NCI-H146 treated with DMSO at 0.1 percent for 48 hours (cell line): ENCODE results near the gene COPS6.

Experiments used
- DNase-seq: peaks from one replicate; lab custom pipeline; 2025; ENCODE audit not compliant: unreplicated experiment; lab: John Stamatoyannopoulos, UW

The COPS6 gene

DNA sequence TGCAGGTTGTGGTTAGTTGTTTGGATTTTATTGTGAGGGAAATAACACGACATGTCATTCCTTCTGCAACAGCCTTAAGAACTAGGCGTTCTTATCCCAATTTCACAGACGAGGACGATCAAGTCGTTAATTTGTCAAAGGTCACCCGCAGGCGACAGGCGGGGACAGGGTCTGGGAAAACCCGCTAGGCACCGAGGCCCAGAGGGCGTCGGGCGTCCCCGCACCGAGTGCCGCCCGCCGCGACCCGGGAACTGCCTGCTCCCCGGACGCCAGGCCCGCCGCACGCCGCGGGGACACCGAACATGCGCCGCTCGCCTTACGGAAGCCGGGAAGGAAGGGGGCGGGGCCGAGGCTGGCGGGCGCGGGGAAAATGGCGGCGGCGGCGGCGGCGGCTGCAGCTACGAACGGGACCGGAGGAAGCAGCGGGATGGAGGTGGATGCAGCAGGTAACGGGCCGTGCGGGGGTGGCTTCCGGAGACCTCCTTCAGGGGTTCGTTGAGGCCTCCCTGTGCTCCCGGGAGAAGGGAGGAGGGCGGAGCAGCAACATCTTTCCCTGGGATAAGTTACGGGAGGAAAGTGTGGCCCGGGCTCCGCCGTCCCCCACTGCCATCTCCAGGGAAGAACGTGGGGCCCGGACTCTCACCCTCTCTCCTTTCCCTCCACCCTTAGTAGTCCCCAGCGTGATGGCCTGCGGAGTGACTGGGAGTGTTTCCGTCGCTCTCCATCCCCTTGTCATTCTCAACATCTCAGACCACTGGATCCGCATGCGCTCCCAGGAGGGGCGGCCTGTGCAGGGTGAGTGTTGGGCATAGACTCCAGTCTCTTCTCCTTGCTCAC, at the start of gene COPS6:
COPS6 (plus strand) TSS at position 349 of the 837 bp plus-strand sequence; CDS start at position 371, 22 bp downstream.
- peak; percentile 36 for DNase-seq

DNA sequence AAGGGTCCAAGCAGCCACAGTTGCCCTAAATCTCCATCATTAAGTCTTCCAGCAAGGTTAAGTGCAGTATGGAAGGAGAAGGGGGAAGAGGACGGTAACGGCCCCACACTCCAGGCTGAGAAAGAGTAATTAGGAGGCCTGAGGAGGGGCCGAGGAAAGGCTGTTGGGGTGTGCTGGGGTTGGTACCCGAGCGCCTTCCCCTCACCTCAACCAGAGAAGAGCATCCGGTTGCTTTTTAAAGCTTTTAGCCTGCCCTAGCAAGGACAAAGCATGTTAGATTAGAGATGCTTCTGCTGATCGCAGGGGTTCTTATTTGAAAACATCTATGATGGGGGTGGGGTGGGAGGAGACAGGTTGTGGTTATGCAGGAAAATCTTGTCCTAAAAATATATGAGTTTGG, 48.2 kb upstream of the COPS6 start:
- no peak for DNase-seq

DNA sequence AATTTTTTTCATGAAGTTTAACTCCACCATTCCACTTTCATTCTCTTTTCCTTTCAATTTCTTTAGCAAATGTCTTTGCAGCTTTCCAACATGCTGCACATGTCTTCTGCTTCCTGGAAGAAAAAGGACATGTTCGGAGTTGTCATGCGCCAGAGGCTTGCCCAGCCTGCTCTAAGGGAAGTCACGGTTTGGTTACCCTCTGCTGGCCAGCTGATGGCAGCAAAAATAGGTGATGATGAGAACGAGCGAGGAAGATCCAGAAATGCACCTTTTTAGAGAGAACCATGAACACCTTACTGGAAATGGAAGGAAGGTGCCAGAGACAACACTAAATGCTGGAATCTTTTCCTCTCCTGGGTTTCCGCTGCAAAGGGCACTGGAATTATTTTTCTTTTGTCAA, 44.1 kb upstream of the COPS6 start:
- DNase-seq = no peak

DNA sequence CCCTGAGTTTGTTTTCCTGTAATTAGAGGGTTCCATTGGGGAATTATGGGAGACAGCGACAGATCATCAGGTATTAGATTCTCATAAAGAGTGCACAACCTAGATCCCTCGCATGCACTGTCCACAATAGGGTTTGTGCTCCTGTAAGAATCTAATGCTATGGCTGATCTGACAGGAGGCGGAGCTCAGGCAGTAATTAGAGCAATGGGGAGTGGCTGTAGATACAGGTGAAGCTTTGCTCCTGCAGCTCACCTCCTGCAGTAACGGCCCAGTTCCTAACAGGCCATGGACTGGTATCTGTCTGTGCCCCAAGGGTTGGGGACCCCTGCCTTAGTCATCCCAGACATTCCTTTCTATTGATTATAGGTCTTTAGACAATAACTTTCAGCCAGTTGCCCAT, 40.1 kb upstream of the COPS6 start:
- DNase-seq = peak; percentile 3

DNA sequence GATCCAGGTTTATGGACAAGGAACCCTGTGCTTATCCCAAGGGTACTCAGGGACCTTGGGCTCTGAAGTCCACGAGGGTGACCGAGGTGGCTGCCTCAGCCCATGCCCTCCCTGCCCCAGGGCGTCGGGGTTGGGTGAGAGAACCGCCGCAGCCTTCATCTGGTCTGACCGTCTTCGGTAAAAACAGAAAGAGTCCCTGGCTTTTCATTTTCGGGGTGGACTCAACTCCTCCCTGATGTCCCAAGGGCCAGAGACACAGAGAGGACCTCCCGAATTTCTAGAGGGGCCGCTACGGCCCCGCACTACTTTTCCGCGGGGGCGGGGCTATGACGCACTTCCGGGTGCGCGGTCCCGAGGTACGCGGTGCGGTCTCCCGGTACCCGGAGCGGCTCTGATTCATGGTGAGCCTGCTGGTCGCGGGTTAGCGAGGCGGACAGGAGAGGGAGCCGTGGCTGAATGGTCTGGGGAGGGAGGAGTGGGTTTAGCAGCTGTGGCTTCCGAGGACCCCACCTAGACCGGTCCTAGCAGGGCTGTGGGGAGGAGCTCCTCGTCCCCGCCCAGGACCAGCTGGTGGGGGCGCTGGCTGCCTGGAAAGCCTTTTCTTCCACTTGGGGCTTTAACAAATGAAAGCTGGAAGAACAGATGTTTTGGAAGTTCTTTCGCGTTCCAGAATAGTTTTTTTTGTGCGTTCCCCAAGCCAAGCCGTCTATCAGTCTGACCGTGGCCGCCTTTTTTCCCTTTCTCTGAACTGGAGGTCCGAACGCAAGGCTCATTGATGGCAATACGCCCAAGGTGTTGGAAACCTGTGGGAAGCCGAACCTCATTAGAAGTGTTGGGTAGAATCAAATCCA, 39.1 kb upstream of the COPS6 start, which contains the start of gene ZSCAN21:
ZSCAN21 (plus strand) TSS at position 334 of the 851 bp plus-strand sequence. CDS start 7,233 bp downstream, outside the sequence.
- DNase-seq = peak; percentile 63

DNA sequence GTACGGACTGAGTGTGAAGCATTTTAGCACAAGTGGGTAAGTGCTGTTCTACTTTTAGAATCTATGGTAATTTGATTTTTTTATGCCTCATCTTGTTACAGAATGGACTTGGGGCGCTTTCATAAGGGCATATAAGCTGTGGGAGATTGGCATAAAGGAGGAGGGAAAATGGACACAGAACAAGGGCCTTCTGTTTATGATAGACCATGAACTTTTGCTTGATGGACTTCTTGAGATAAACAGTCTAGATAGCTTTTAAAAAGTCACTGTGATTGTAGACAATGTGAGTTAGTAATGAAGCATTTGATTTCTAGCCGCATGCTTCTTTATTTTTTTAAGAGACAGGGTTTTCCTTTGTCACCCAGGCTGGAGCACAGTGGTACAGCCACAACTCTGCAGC, 37.2 kb upstream of the COPS6 start:
- no peak for DNase-seq

DNA sequence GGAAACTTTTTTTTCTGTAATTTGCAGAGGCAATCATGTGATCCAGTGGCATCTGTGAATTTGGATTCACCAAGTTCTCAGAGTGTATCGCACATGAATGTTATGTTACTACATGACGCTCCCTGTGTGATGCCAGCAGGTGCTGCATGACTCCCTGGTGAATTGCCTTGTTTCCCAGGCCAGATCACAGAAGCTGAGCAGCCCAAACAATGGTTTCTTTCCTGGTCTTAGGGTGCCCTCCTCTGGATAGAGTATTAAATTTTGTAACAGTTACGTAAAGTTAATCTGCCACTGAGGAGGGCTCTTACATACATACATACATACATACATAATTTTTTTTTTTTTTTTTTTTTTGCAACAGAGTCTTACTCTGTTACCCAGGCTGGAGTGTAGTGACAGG, 35.6 kb upstream of the COPS6 start:
- DNase-seq = peak; percentile 34

DNA sequence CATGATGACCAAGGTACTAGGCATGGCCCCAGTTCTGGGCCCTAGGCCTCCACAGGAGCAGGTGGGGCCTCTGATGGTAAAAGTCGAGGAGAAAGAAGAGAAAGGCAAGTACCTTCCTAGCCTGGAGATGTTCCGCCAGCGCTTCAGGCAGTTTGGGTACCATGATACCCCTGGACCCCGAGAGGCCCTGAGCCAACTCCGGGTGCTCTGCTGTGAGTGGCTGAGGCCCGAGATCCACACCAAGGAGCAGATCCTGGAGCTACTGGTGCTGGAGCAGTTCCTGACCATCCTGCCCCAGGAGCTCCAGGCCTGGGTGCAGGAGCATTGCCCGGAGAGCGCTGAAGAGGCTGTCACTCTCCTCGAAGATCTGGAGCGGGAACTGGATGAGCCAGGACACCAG, 31.8 kb upstream of the COPS6 start:
- DNase-seq = no peak

DNA sequence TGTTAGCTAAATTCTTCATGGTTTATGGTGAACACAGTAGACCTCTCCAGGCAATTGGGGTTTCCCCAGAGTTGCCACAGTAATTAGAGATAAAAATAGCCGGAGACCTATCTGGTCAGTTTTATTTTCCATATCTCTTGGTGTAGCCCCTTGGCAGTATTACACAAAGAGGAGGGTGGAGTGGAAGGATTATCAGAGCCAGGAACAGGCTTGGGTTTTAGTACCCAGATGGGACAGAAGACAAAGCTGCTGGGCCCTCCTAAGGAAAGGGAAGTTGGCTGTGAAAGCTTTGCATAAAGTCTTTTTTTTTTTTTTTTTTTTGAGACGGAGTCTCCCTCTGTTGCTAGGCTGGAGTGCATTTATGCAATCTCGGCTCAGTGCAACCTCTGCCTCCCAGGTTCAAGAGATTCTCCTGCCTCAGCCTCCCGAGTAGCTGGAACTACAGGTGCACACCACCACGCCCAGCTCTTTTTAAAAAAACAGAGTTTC, 29.5 kb upstream of the COPS6 start:
- no peak for DNase-seq

DNA sequence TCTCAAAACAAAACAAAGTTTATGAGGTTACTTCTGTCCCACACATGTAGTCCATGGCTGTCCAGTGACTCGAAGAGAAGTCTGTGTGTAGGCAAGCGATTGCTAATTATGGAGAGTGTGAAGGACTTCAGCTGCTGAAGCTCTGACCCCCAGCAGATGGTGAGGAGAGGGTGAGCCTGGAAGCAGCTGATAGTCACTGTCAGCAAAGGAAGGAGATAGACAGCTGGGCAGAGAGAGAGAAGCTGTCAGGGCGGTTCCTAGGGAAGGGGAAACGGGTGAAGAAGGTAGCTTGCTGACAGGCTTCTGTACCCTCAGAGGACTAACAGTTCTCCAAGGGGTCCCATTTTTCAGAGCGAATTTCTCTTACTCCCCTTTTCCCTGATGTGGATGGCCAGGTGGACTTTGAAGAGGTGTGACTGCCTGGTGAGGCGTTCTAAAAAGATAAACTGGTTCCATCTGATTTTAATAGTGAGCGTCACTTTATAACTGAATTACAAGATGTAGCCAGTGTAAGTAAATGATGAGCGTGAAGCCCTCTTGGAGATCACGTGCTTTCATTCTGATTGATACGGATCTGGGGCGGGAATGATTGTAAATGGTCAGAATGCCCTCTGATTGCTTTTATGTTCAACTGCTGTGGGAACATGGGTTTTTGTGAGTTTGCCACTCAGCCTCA, 27.1 kb upstream of the COPS6 start:
- no peak for DNase-seq

DNA sequence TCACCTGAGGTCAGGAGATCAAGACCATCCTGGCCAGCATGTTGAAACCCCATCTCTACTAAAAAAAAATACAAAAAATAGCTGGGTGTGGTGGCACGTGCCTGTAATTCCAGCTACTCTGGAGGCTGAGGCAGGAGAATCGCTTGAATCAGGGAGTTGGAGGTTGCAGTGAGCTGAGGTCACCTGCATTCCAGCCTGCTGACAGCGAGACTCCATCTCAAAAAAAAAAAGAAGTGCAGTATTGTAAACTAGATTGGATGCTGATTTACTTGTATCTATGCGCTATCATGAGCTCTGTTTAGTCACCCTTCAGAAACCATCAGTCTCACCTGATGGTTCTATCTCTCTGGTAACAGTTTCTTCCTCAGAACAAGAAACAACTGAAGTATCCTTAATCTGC, 25.4 kb upstream of the COPS6 start:
- no peak for DNase-seq

DNA sequence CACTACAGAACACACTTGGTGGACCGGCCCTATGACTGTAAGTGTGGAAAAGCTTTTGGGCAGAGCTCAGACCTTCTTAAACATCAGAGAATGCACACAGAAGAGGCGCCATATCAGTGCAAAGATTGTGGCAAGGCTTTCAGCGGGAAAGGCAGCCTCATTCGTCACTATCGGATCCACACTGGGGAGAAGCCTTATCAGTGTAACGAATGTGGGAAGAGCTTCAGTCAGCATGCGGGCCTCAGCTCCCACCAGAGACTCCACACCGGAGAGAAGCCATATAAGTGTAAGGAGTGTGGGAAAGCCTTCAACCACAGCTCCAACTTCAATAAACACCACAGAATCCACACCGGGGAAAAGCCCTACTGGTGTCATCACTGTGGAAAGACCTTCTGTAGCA, 24.6 kb upstream of the COPS6 start:
- no peak for DNase-seq

DNA sequence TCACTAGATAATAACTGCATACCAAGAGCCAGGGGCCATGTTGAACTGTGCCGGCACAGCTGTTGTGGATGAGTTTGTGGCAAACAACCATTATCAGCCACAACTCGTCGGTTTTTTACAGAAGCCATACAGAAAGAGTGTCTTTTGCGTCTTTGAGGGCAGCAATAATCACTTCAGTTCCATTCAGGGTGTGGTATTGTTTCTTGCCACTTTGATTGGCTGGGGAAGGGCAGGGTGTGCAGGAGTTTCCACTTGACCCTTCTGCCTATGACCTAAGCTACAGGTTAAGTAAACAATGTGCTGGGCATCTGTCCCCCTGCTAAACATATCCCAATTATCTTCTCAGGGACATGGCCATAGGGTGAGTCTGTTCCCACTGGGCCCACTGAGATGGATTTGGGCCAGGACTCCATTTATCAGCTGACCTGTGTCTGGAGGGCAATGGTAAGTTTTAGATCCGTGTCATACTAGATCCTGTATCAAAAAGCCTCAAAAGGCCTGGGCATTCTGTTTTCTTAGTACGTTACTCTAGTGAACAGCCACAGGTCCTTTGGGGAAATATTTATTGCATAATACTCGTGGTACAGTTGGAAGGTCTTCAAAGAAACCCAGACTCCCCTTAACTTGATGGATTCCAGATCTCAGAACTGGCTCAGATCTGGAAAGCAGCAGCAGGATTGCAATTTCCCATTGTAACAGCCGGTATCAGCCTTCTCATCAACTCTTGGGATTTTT, 23.1 kb upstream of the COPS6 start:
- DNase-seq = no peak

DNA sequence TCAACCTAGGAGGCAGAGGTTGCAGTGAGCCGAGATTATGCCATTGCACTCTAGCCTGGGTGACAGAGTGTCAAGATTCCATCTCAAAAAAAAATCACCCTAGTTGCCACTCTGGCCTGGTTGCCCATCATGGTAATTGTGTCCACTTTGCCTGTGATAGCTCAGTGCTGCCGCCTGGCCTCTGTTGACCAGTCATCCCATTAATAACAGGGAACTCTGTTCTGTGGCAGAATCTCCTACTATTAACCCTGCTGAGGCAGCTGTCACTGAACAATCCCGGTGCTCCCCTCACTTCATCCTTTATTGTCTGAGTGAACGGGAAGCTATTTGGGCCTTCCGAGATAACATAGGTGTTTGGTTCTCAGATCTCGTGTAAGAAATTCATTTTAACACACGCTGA, 21.8 kb upstream of the COPS6 start:
- DNase-seq = peak; percentile 6

DNA sequence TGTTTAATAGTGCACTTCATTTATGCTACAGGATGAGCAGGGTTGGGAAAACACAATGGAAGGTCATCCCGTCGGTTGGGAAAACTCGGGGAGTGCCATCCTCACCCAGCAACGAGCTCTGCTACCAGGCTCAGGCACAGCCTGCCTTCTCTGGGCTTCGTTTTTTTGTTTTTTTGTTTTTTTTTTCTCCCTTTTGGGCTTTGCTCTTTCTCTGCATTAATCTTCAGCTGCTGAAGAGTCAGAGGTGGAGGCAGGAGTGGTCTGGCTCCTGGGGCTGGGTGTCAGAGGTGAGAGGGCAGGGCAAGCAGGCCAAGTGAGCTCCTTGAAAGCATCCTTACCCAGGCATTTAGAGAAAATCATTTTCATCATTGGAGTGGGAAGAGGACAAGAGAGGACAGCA, 18.8 kb upstream of the COPS6 start:
- DNase-seq = no peak

DNA sequence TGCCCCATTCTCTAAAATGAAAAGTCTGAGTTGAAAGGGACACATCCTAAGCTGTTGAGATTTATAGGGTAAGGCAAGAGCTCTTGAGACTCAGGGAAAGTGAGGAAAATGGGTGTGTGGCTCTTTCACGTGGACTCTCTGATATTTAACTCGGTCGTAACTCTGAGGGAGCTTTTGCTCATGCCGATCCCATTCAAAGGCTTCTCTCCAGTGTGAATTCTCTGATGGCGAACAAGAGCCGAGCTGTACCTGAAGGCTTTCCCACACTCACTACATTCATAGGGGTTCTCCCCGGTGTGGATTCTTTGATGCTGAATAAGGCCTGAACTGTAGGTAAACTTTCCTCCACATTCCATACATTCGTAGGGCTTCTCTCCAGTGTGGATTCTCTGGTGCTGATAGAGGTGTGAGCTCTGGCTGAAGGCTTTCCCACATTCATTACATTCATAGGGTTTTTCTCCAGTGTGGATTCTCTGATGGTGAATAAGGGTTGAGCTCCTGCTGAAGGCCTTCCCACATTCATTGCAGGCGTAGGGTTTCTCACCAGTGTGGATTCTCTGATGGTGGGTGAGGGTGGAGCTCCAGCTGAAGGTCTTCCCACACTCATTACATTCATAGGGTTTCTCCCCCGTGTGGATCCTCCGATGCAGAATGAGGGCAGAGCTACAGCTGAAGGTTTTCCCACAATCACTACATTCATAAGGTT, 17.6 kb upstream of the COPS6 start:
- DNase-seq = no peak

DNA sequence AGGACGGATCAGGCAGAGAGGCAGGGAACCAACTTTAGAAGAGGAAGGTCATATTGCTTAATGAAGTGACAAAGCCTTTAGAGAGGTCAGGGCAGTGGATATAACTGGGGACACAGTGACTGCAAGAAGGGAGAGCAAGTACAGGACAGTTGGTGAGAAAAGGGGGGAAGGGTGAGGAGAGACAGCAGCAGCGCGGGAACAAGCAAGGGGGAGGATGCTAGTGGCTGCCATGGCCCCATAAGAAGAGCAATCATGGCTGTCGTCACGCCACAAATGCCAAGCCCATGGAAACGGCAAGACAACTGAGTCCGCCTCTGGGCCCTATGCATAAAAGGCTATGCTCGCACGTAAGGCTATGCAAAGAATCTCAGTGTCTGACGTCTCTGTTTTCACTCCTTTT, 16.3 kb upstream of the COPS6 start:
- DNase-seq = no peak

DNA sequence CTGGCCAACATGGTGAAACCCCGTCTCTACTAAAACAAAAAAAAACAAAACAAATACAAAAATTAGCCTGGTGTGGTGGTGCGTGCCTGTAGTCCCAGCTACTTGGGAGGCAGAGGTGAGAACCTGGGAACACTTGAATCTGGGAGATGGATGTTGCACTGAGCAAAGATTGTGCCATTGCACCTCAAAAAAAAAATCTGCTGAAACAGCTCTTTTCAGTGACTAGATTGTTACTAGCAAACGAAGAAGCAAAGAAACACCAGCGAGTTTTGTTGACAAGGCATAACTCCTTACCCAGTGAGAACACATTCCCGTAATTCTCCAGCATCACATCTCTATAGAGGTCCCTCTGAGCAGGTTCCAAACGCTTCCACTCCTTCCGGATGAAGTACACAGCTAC, 13.9 kb upstream of the COPS6 start:
- DNase-seq = no peak

DNA sequence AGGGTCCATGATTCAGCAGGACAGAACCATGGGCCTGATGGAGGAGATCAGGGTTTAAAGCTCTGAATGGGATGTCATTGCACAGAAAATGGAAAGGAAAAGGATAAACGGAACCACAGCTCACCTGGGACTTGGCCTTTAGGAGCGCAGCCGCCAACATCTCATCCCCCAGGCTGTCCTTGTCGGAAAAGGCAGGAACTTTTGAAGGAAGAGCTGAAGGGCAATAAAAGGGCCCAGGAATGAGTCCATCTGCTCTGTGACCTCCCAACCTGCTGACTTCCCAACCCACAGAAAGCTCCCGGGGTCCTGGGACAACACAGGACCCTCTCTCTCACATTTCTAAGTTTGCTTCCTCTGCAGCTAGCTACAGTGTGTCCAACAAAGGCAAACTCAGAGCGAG, 13.4 kb upstream of the COPS6 start:
- no peak for DNase-seq

DNA sequence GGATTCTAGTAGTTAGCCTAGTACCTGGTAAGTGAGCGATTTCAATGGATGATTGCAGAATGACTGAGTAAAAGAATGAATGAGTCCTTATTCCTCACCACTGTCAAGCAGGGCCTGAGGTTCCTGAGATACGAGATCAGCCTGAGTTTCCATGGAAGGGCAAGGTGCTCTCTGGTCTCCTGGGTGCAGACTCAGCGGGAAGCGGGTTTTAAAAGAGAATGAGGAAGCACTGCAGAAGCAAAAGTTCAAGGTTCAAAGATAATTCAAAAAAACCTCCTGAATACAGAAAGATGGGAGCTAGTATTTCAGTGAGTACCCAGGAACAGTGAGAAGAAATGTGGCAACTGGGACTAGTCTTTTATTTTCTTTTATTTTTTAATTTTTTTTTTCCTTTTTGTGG, 11.6 kb upstream of the COPS6 start:
- DNase-seq = no peak
